SIG-M5 (cell line): ENCODE results near the gene PRUNE1.

ENCODE experiments used
- DNase-seq: peaks from one replicate; lab custom pipeline; 2025; lab: John Stamatoyannopoulos, UW

The PRUNE1 gene, protein sequence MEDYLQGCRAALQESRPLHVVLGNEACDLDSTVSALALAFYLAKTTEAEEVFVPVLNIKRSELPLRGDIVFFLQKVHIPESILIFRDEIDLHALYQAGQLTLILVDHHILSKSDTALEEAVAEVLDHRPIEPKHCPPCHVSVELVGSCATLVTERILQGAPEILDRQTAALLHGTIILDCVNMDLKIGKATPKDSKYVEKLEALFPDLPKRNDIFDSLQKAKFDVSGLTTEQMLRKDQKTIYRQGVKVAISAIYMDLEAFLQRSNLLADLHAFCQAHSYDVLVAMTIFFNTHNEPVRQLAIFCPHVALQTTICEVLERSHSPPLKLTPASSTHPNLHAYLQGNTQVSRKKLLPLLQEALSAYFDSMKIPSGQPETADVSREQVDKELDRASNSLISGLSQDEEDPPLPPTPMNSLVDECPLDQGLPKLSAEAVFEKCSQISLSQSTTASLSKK

GRCh38 chr1:151008244-151009205, at the start of gene PRUNE1:
Gene PRUNE1, plus strand, starts transcription at chr1:151008449. Its CDS starts 184 bp downstream, at chr1:151008633.
- DNase-seq: peak; percentile 89

- no peak for DNase-seq
These were observed 47.6 kb upstream of the PRUNE1 start for GRCh38 chr1:150960646-150961045.

DNA sequence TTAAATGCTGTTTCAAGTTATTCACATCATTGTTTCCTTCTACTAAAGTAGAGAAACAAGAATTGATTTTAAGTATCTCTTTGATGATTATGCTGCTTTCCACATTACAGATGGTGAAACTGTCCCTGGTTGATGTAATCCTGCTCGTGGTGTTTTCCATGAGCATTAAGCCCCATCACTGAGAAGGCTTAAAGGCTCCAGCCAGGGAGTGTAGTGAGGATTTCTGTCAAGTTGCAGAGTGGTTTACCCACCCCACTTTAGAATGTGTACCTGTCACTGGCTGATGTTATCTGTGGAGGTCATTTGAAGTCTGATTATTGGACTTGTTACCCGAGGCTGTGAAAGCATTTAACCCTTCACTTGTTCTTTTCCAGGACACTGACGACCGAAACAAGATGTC, 46.5 kb upstream of the PRUNE1 start:
- DNase-seq: no peak

GRCh38 chr1:150963321-150964163, 44.7 kb upstream of the PRUNE1 start:
- DNase-seq: no peak

DNA sequence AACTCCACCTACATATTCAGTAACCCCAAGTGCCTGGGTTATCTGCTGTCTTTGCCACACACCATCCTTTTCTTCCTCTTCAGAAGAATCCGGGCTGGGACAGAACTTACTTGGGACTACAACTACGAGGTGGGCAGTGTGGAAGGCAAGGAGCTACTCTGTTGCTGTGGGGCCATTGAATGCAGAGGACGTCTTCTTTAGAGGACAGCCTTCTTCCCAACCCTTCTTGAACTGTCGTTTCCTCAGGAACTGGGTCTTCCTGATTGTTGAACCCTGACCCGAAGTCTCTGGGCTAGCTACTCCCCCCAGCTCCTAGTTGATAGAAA, 44.1 kb upstream of the PRUNE1 start:
- no peak for DNase-seq

GRCh38 chr1:150965605-150966004, 42.6 kb upstream of the PRUNE1 start:
- no peak for DNase-seq

DNA sequence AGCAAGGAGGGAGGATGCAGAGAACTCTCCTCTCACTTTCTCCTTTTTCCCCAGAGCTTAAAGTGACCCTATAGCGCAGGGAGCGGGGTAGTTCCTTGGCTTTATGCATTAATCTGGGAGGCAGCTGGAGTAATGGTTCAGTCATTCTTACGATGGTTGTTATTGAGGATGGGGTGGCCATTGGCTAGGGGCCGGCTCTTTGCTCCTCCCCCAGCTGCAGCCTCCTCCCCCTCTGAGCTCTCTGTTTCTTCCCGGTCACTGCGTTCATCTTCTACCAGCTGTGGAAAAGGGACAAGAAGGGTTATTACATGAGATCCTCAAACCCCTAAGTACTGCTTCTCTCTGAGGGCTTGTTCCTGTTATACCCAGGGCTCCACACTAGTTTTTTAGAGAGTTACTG, 42.2 kb upstream of the PRUNE1 start:
- DNase-seq: no peak

GRCh38 chr1:150967936-150968335, 40.3 kb upstream of the PRUNE1 start:
- no peak for DNase-seq

- no peak for DNase-seq
These were observed 39.8 kb upstream of the PRUNE1 start for GRCh38 chr1:150968491-150968890.

DNA sequence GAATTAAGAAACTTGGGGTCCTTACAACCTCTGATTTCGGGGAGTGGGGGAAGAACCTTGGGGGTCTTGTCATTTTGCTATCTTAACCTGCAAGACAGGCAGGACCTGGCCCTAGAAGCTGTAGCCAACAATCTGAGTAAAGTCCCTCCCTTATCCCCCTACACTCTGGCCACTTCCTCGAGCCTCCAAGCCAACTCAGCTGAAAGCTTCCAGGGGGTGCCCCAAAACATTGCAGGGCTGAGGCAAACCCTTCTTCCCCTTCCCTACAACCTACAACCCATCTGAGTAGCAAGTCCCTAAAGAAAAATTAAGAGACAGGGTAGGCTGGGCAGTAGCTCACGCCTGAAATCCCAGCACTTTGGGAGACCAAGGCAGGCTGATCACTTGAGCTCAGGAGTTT, 38.6 kb upstream of the PRUNE1 start:
- DNase-seq: no peak

- DNase-seq: no peak
These were observed 37.3 kb upstream of the PRUNE1 start for GRCh38 chr1:150970808-150971582.

DNA sequence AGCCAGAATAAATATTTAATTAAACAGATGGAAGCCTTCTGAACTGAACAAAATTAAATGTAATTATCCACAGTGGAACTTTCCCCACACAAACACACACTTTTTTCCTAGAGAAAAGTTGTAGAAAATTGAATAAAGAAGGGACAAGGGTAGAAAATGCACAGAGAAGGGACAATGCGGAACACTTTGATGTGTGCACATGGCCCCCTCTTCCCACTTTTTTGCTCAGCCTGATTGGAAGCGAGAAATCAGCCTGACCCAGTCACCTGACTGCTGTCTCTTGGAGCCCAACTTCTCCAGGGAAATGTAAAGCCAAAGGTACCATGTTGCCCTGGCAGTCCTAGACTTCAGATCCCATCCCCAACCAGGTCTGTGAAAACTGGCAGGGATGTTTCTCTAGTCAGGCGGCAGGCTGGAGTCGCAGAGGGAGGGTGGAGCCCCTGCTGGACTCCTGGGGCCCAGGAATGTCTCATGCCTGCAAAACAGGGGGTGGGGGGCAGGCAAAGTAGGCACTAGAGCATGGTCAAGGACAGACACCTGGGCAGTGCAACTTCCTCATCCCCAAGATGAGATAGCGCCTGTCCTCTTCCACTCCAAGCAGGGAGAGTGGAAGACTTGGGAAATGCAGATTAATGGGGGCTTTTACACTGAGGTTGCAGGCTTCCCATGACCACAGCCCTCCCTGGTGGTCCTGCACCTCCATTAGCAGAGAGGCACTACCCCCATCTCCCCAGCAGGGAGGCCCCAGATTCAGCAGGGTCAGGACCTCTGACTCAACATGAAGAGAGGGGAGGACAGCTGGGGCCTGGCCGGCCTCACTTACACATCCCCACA, 36.4 kb upstream of the PRUNE1 start:
- DNase-seq: no peak

DNA sequence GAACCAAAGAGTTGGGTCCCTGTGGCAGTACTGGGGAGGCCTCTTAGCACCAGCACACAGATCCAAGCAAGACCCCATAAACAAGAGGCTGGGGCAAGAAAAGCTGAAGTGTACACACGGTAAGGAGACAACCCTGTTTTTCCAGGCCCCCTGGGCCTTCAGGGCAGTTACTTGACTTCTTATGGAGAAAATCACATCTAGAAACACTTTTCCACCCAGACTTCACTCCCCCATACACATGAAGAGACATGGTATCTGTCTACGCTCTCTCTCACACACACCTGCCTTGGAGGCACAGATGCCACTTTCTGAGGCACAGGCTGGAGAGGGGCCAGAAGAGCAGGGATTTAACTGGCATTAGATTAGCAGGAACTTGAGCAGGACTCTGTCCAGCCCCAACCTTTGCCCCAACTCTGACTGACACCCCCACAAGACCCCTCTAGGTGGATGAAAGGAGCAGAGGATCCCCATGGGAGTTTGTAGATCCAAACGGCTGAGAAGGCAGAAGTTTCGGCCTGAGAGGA, 35.8 kb upstream of the PRUNE1 start:
- no peak for DNase-seq

GRCh38 chr1:150973258-150973835, 34.9 kb upstream of the PRUNE1 start:
- no peak for DNase-seq

GRCh38 chr1:150973836-150974579, 34.2 kb upstream of the PRUNE1 start:
- DNase-seq: no peak

- no peak for DNase-seq
These were observed 33.4 kb upstream of the PRUNE1 start, which contains the start of gene CERS2 for GRCh38 chr1:150974580-150975478. Gene CERS2, minus strand, starts transcription at chr1:150974835. Its CDS starts 5,745 bp downstream, at chr1:150969090.

DNA sequence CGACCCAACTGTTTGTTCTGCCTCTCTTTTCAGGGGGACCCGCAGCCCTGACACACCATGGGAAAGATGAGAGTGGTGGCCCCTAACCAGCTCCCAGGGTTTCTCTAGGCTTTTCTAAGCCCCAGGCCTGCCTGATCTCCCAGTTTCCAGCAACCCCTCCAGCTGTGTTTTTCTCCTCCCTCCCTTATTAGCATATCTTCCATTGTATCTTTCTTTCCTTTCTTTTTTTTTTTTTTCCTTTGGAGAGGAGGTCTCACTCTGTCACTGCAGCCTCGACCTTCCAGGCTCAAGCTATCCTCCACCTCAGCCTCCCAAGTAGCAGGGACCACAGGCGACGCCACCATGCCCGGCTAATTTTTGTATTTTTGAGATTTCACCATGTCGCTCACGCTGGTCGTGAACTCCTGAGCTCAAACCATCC, 31.8 kb upstream of the PRUNE1 start:
- DNase-seq: no peak
